K562 (cell line): ENCODE data around the gene GOLGA5. TPM values are rescaled to one million over a fixed set of nuclear protein-coding genes. Genes with fewer than 3 reads are reported as not detected.

Source experiments
- ATAC-seq: fragments of 200-7000 bp; cut with Tn5 transposase; 3 replicates; pipeline ENCODE4 v1.9.1; 2020; ENCODE audit warnings: moderate library complexity
- BruUV-seq: library from RNA; stranded (reverse); fragments of 400-500 nt; replicated peaks from 2 replicates; lab custom pipeline; 2021; lab: Mats Ljungman, UMichigan
- CTCF ChIA-PET: fragments of 300-600 bp; formaldehyde crosslinking; extraction: SDS; loops from one replicate; lab custom pipeline; 2021; ENCODE audit warnings: low intra/inter-chr PET ratio; lab: Yijun Ruan, JAX
- POLR2A ChIA-PET: fragments of 300-600, 350-650 bp; sonication (Branson Sonifier 250); formaldehyde crosslinking; extraction: SDS; loops from one replicate; lab custom pipeline; 2021; ENCODE audit warnings: antibody characterized with exemption, inconsistent platforms; lab: Yijun Ruan, JAX
- DNase-seq, 4 experiments: peaks; one replicate each; pipeline versions ENCODE4 v3.0.0 to v3.0.0-alpha.2; 2011 to 2018; ENCODE audit warnings: low spot score in 3 of 4, mixed read lengths in 3 of 4; ENCODE audit errors: extremely low read depth in 1 of 4
- FAIRE-seq: peaks from 2 replicates; lab custom pipeline; 2011; peaks lifted over from hg19 to GRCh38; lab: Jason Lieb, UNC
- H2AFZ ChIP-seq: 2 replicates; pipeline ENCODE4 v1.6.0; 2011; ENCODE audit warnings: low read depth, low read length, control low read depth, inconsistent platforms
- H3K27ac ChIP-seq: fragments of 200-600 bp; 3 replicates; pipeline ENCODE4 v1.8.0; 2011; ENCODE audit warnings: low read depth, mild to moderate bottlenecking, control low read depth, inconsistent platforms, low read length, moderate library complexity, mixed read lengths; ENCODE audit errors: extremely low read depth
- H3K27me3 ChIP-seq, 2 experiments: fragments of 300-600 bp in 1 of 2; 2 replicates in 1 of 2; 3 replicates in 1 of 2; pipeline versions ENCODE4 v1.6.0 to v1.8.0; 2011; ENCODE audit warnings: inconsistent platforms in 2 of 2, low read length in 2 of 2, mild to moderate bottlenecking in 1 of 2, mixed read lengths in 1 of 2, moderate library complexity in 1 of 2; ENCODE audit not compliant: control insufficient read depth in 2 of 2, insufficient read depth in 2 of 2
- H3K36me3 ChIP-seq: fragments of 300-600 bp; 3 replicates; pipeline ENCODE4 v1.8.0; 2011; ENCODE audit warnings: mild to moderate bottlenecking, low read length, inconsistent platforms; ENCODE audit not compliant: control insufficient read depth, insufficient read depth
- H3K4me1 ChIP-seq, 2 experiments: fragments of 200-600 bp in 1 of 2; replicated peaks in 1 of 2; 2 replicates in 1 of 2; 3 replicates in 1 of 2; pipeline versions ENCODE4 v1.5.1 to v1.8.0; 2011; ENCODE audit warnings: inconsistent platforms in 2 of 2, low read length in 2 of 2, mild to moderate bottlenecking in 1 of 2, mixed read lengths in 1 of 2, moderate library complexity in 1 of 2; ENCODE audit not compliant: control insufficient read depth in 2 of 2, insufficient read depth in 2 of 2
- H3K4me2 ChIP-seq: 2 replicates; pipeline ENCODE4 v1.6.1; 2011; ENCODE audit warnings: low read length, control low read depth, inconsistent platforms, mixed read lengths; ENCODE audit not compliant: insufficient read depth
- H3K4me3 ChIP-seq: fragments of 200-600 bp; sonication (generic), shearing (Covaris generic); 2 replicates; pipeline ENCODE4 v1.5.1; 2016; ENCODE audit warnings: control low read depth, inconsistent platforms
- H3K79me2 ChIP-seq: fragments of 200-600 bp; 3 replicates; pipeline ENCODE4 v1.8.0; 2011; ENCODE audit warnings: low read length, inconsistent platforms; ENCODE audit not compliant: control insufficient read depth, insufficient read depth
- H3K9ac ChIP-seq, 2 experiments: 2 replicates each; pipeline versions ENCODE4 v1.6.0 to v1.6.1; 2011; ENCODE audit warnings: low read depth in 2 of 2, low read length in 2 of 2, control low read depth in 1 of 2, inconsistent platforms in 1 of 2, mild to moderate bottlenecking in 1 of 2, mixed read lengths in 1 of 2; ENCODE audit not compliant: insufficient read depth in 1 of 2
- H3K9me1 ChIP-seq: one replicate; pipeline ENCODE4 v1.6.0; 2011; ENCODE audit warnings: inconsistent platforms, mild to moderate bottlenecking, low read length, moderate library complexity; ENCODE audit not compliant: control insufficient read depth, insufficient read depth
- H3K9me3 ChIP-seq: replicated peaks from 2 replicates; pipeline ENCODE4 v1.5.1; 2011; ENCODE audit warnings: low read depth, low read length, inconsistent platforms; ENCODE audit not compliant: control insufficient read depth, insufficient read depth
- H4K20me1 ChIP-seq: replicated peaks from 2 replicates; pipeline ENCODE4 v1.6.1; 2011; ENCODE audit warnings: low read length, inconsistent platforms, mixed read lengths; ENCODE audit not compliant: control insufficient read depth, insufficient read depth
- FOXJ2 ChIP-seq: fragments of 200-800 bp; sonication (Bioruptor generic); IDR thresholded peaks from 2 replicates; pipeline ENCODE4 v1.6.1; 2016; ENCODE audit warnings: missing genetic modification characterization, missing compliant biosample characterization
- WGBS: fragments of 100-300 bp; shearing (Covaris generic); methylation state at CpG from one replicate; pipeline ENCODE4 v1.1.6; 2016; ENCODE audit warnings: low coverage, mixed read lengths; ENCODE audit not compliant: insufficient coverage; ENCODE audit errors: missing lambda C conversion rate; 5-methylcytosine and 5-hydroxymethylcytosine counted together
- in situ Hi-C: fragments of 300-500 bp; cut with MboI; formaldehyde crosslinking; loops from 4 replicates; pipeline ENCODE4 v1.15.0; 2018; ENCODE audit warnings: inconsistent platforms, mixed read lengths
- intact Hi-C: fragments of 100-400 bp; cut with micrococcal nuclease; formaldehyde crosslinking; loops from 2 replicates; pipeline ENCODE4 v1.14.2; 2022
- polyA plus RNA-seq, 8 experiments: library from polyadenylated mRNA; depleted of rRNA in 4 of 8; stranded (reverse) in 5 of 8; unstranded in 3 of 8; fragments of >200 nt; fragmentation: Nextera tagmentation in 2 of 8; fragmentation: Illumina TruSeq in 1 of 8; extraction: Ambion mirVana in 2 of 8; extraction: Trizol in 1 of 8; gene quantifications; 2 replicates each; pipeline versions ENCODE4 v1.2.1 to v1.2.3, GENCODE V29; 2011 to 2014; ENCODE audit warnings: inconsistent platforms in 1 of 8, missing spikeins in 1 of 8
- total RNA-seq, 7 experiments: library from RNA; depleted of rRNA in 6 of 7; stranded (reverse); fragments of >200 nt in 6 of 7; fragmentation: Illumina TruSeq in 2 of 7; extraction: Trizol in 2 of 7; gene quantifications; 2 replicates each; pipeline versions ENCODE4 v1.2.1 to v1.2.3, GENCODE V29; 2011 to 2021; ENCODE audit warnings: low replicate concordance in 1 of 7
- TF ChIP-seq, protein P1 (sequence below), 2 experiments: fragments of 450-650 bp; IDR thresholded peaks; 2 replicates each; pipeline ENCODE4 v1.6.1; 2018; ENCODE audit warnings: mild to moderate bottlenecking in 2 of 2, low read depth in 1 of 2; ENCODE audit not compliant: partially characterized antibody in 2 of 2
- TF ChIP-seq, protein P2 (sequence below), 2 experiments: IDR thresholded peaks in 1 of 2; conservative IDR thresholded peaks in 1 of 2; 2 replicates each; pipeline ENCODE4 v1.6.1; 2016; ENCODE audit warnings: low read depth in 2 of 2, mild to moderate bottlenecking in 1 of 2, missing compliant biosample characterization in 1 of 2, missing genetic modification characterization in 1 of 2, moderate library complexity in 1 of 2

GOLGA5 gene
- total and polyA plus RNA-seq, 9 of the 15 experiments (the other 6 are each of a cell fraction or from before 2014, with no cell fraction given) = 5.7 to 19.6 (median 12.7) TPM

DNA sequence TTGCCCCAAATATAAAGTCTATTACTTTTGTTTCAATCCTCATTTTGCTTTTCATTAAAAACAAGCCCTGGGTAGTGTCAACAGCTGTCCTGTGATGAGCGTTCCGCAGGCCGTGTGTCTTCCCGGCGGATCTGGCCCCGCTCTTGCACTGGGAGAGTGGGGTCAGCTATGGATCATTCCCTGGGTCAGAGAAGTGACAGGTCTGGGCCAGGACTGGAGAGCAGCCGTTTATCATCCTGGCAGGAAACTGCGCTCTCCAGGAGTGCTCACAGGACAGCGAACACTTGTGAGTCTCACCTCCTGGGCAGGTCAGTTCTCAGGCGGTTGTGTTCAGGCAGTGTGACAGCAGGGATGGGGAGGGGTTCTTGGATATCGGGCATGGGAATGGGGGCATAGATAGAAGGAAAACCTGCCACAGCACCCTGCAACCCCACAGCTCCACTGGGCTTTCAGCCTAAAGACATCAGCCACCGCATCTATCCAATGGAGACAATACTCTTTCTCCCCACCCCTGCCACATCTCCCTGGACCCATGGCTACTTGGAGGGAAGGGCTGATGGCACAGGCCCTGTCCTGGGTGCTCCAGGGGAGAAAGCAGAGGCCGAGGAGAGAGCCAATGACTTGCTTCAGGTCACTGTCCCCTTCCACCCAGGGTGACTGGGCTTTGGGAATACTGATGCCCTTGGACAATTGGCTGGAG lies 81.0 kb downstream of the GOLGA5 start:
- POLR2A ChIA-PET = interaction anchor here (1.3 kb wide), 1 partner anchor 9 kb away, joined by 3 read pairs; no protein-coding TSS in a partner anchor
- no peak for DNase-seq
- Histone ChIP-seq H3K4me1 (no peaks in the 10 kb centered on the region), H3K27me3 (peaks cover 10 to 15% of the 10 kb centered on the region in 2 experiments; a peak in 4 of 5 replicates), H3K9me1 (no peaks in the 10 kb centered on the region), H3K4me2 (no peak overlapping the region), H3K9me3 (no peaks in the 10 kb centered on the region)
- ATAC-seq = peak; percentile 52; the same call in 2 of the 3 replicates
- BruUV-seq = no TSS peak
- in situ Hi-C loops = no loop called here
- no peak for FAIRE-seq
- 13% methylated on average over 11 of the region's 13 CpGs for WGBS
- TF ChIP-seq, protein P1, sequence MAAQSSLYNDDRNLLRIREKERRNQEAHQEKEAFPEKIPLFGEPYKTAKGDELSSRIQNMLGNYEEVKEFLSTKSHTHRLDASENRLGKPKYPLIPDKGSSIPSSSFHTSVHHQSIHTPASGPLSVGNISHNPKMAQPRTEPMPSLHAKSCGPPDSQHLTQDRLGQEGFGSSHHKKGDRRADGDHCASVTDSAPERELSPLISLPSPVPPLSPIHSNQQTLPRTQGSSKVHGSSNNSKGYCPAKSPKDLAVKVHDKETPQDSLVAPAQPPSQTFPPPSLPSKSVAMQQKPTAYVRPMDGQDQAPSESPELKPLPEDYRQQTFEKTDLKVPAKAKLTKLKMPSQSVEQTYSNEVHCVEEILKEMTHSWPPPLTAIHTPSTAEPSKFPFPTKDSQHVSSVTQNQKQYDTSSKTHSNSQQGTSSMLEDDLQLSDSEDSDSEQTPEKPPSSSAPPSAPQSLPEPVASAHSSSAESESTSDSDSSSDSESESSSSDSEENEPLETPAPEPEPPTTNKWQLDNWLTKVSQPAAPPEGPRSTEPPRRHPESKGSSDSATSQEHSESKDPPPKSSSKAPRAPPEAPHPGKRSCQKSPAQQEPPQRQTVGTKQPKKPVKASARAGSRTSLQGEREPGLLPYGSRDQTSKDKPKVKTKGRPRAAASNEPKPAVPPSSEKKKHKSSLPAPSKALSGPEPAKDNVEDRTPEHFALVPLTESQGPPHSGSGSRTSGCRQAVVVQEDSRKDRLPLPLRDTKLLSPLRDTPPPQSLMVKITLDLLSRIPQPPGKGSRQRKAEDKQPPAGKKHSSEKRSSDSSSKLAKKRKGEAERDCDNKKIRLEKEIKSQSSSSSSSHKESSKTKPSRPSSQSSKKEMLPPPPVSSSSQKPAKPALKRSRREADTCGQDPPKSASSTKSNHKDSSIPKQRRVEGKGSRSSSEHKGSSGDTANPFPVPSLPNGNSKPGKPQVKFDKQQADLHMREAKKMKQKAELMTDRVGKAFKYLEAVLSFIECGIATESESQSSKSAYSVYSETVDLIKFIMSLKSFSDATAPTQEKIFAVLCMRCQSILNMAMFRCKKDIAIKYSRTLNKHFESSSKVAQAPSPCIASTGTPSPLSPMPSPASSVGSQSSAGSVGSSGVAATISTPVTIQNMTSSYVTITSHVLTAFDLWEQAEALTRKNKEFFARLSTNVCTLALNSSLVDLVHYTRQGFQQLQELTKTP (IDR thresholded peaks at IDR 0.05; ENCODE audit: low read depth in 1 of 2, partially characterized antibody in 2 of 2) = no peak
- TF ChIP-seq, protein P2, sequence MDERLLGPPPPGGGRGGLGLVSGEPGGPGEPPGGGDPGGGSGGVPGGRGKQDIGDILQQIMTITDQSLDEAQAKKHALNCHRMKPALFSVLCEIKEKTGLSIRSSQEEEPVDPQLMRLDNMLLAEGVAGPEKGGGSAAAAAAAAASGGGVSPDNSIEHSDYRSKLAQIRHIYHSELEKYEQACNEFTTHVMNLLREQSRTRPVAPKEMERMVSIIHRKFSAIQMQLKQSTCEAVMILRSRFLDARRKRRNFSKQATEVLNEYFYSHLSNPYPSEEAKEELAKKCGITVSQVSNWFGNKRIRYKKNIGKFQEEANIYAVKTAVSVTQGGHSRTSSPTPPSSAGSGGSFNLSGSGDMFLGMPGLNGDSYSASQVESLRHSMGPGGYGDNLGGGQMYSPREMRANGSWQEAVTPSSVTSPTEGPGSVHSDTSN (CRISPR knock-in tag; IDR thresholded peaks at IDR 0.05; ENCODE audit: low read depth) = no peak
- TF ChIP-seq, protein P2 (tag; conservative IDR thresholded peaks at IDR 0.05; ENCODE audit: low read depth) = peak; percentile 64
- TF ChIP-seq FOXJ2 = no peak
- TF ChIP-seq, all 486 proteins: peak for 1
- Histone ChIP-seq H2AFZ (no peak overlapping the region), H3K4me3 (no peak overlapping the region), H3K27ac (no peak overlapping the region), H4K20me1 (no peaks in the 10 kb centered on the region), H3K79me2 (no peaks in the 10 kb centered on the region), H3K9ac (no peak overlapping the region), H3K36me3 (no peaks in the 10 kb centered on the region)
- intact Hi-C loops = no loop called here
- CTCF ChIA-PET = no interaction called here
